GM21786 (cell line): ENCODE measurements around the gene KXD1.
"Not testable (repeated sequence)": the region's sequence is repeated elsewhere in the genome, so short reads cannot be mapped to it uniquely, and the experiment has no call there.

ENCODE experiments used
- ATAC-seq: cut with Tn5 transposase; IDR thresholded peaks from one replicate; pipeline ENCODE4 v1.9.1; 2021; ENCODE audit not compliant: unreplicated experiment

Gene KXD1

GRCh38 chr19:18599485-18599884 lies 41.8 kb downstream of the KXD1 start:
- no peak for ATAC-seq

GRCh38 chr19:18600692-18601397 lies 43.2 kb downstream of the KXD1 start:
- not testable (repeated sequence) for ATAC-seq

- no peak for ATAC-seq
These were observed 44.2 kb downstream of the KXD1 start for GRCh38 chr19:18601875-18602274.

- no peak for ATAC-seq
These were observed 45.7 kb downstream of the KXD1 start for GRCh38 chr19:18603255-18603957.

GRCh38 chr19:18603958-18604819 lies 46.5 kb downstream of the KXD1 start:
- no peak for ATAC-seq

DNA sequence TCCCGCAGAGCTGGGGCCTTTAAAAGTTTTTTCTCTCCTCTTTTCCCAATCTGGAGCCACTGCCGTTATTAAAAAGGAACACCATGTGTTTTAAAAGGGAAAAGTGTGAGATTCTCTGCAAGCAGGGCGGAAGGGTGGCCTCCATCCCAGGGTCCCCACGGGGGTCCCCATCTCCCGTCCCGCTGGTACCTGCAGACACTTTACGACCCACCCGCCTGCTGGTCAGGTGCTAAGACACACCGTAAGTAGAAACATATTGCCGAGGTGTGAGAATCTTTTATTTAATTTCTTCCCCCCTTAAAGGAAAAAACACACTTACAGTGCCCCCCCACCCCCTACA lies 47.1 kb downstream of the KXD1 start:
- ATAC-seq = no peak

GRCh38 chr19:18605196-18605545 lies 47.5 kb downstream of the KXD1 start:
- ATAC-seq = no peak

DNA sequence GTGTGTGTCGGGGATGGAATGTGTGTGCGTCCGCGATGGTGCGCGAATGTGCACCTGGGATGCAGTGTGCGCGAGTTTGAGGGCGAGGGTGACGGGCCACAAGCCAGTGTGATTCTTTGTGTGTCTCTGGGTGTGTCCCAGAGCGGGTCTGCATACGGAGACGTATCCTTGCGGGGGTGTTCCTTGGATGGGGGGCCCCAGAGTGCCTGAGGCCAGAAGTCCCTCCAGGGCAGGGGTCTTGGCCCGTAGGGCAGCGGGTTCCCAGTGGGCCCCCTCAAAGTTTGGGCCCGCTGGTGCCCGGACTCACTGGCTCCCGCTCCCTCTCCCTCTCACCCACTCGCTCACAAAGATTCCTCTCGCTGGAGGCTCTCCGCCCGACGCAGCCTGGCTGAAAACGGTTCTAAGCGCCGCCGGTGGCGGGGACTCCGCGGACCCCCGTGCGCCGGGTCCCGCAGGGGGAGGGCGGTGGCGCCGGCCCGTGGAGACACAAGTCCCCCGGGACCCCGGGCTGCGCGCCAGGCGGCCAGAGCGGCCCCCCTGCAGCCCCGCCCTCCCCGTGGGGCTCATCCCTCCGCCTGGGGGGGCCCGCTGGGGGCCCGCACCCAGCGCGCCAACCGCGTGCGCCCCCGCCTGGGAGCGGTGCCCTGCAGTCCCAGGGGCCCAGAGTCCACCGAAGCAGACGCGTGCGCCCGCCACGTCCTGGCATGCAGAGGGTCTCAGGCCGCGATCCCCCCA lies 48.0 kb downstream of the KXD1 start:
- no peak for ATAC-seq

- no peak for ATAC-seq
These were observed 48.9 kb downstream of the KXD1 start, which contains the start of gene CRLF1 for GRCh38 chr19:18606281-18607225. CRLF1 (minus strand) TSS chr19:18606799; CDS start chr19:18606656, 143 bp downstream.

DNA sequence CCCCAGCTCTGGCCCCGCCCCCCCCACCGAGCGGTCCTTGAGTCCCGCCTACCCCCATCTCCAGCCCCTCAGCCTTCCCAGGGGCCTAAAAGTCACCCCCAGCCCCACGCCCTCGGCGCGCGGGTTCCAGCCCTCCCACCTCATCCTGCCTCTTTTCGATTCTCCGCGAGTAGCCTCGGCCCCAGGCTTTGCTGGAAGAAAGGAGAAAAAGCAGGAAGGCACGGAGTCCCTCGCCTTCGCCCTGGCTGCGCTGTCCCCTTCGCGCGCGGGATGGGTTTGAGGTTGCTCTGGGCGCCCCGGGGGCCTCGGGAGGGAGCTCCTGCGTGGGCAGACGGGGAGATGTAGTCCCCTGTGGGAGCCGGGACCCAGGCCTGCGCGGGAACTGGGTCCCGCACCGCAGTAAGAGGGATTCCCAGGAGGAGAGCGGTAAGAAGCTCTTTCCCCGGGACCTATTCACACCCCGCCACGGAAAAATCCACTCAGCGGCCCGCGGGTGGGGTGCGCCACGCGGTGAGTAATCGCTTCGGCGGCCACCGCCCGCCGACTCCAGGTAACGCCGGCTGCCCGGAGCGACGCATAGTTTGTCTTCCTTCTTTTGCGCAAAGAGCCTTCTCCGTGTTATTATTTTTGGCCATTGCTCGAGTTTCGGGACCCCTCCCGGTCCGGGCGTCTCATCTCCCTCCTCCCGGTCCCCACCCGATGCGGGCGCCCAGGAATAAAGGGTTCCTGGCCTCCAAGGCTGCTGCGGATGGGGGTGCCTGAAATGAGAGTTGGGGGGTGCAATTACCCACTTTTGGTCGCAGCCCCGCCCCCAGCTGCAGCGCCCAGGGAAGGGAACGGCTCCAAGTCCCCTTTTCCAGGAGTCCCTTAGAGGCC lies 49.8 kb downstream of the KXD1 start:
- ATAC-seq = no peak

GRCh38 chr19:18608102-18608804 lies 50.6 kb downstream of the KXD1 start:
- no peak for ATAC-seq

DNA sequence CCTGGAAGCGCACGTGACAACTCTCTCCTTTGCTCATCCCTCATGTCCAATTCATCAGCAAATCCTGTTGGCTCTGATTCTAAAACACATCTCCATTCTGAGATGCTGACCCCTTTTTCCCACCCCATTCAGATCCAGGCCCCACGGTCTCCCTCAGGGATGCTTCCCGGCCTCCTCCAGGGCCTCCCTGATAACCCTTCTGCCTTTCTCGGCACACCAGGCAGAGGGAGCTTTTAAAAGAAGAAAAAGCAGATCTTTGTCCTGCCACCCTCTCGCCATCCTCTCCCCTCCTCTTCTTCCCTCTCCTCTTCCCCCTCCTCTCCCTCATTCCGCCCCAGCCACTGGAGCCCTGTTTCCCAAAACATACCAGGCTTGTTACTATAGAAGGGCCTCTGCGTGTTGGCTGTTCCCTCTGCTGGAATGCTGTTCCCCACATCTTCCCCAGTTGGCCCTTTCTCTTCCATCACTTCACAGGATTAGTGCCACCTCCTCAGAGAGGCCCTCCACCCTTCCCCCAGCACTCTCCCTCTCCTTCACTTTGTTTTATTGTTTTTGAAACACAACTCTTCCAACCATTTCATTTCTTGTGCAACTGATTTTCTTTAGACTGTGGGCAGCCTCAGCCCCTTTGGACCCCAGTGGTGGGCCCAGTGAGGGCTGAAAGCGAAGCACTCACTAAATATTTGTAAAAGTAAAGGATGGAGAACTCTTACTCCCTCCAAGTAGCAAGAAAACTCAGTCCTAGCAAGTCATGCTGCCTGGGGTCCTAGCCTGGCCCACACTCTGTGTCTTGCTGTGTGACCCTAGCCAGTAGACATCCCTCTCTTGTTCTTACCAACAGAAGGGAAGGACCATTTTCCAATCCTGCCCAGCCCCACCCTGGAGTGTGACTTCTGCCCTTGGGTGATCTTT lies 51.4 kb downstream of the KXD1 start:
- no peak for ATAC-seq

DNA sequence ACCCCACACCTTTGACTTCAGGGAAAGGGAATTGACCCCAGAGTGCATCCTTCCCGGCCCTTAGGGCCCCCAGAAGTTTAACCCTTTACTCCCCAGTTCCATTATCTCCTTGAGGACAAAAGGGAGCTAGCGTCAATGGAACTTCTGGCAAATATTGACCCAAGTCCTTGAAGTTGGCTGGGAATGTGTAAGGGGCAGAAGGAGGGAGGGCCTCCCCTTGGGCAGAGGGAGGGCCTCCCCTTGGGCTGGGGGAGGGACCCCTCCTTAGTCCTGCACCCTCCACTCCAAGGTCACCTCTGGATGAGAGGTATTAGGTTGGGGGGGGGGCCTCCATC lies 52.0 kb downstream of the KXD1 start:
- no peak for ATAC-seq

DNA sequence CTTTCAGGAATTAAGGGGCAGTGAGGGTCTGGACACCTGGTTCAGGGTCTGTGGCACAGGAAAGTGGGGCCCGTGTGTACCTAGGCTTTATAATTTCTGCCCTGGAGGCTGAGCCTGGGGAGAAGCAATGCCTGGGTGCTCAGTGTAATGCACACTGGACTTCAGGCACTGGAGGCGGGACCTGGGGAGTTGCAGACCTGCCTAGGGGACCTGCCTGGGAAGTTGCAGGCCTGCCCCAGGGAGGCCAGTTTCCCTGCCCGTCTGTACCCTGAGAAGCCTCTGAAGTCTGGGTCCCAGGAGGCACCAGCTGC lies 52.5 kb downstream of the KXD1 start:
- ATAC-seq = no peak

GRCh38 chr19:18610556-18611326 lies 53.1 kb downstream of the KXD1 start:
- ATAC-seq = no peak

- ATAC-seq = no peak
These were observed 53.8 kb downstream of the KXD1 start for GRCh38 chr19:18611327-18612050.
